Measurements from ENCODE around the gene TUBB. TPM values are rescaled to one million over a fixed set of nuclear protein-coding genes. Genes with fewer than 3 reads are reported as not detected.

Gene TUBB
- total and polyA plus RNA-seq, 10 donors, result 109 to 344 (median 243) TPM

GRCh38 chr6:30676660-30677285, 43.4 kb upstream of the TUBB start:
- H3K4me1 ChIP-seq, result peaks cover 39 to 78% (median 57%) of the 10 kb centered on the region in 6 donors
- no peak overlapping the region for H3K27ac ChIP-seq

GRCh38 chr6:30678964-30679726, 41.0 kb upstream of the TUBB start:
- Histone ChIP-seq H3K27me3 (replicated peaks in 1 of 7) (no peaks in the 10 kb centered on the region), H3K4me3 (peak overlapping the region in 7 of 8 donors; percentile 25 to 99 (median 95)), H3K27ac (peak overlapping the region; percentile 11 to 100 (median 98)), H3K9me3 (no peaks in the 10 kb centered on the region), H3K36me3 (peaks cover 7 to 66% (median 56%) of the 10 kb centered on the region in 6 donors), H3K4me1 (peaks cover 36 to 80% (median 57%) of the 10 kb centered on the region in 6 donors)
- intact Hi-C loops (cut with DNase I; ENCODE audit: low total_unique reads), result loop anchor here (10.0 kb wide), 1 partner anchor 194 kb away; the partner anchor contains the start of gene HLA-E
- peak; percentile 86 to 98 (median 97) for TF ChIP-seq CTCF (IDR thresholded peaks at IDR 0.05 in 8 of 11, conservative IDR thresholded peaks at IDR 0.05 in 3 of 11)
- TF ChIP-seq POLR2A (IDR thresholded peaks at IDR 0.05), result no peak
- peak; percentile 87 to 95 (median 89) for TF ChIP-seq POLR2AphosphoS5 (IDR thresholded peaks at IDR 0.05)
- WGBS, 5 donors, result 4 to 12% (median 7%) methylated on average over 14 to 31 of the region's 31 CpGs
- DNase-seq, result peak; percentile 98

More at GRCh38 chr6:30676660-30677285, 43.4 kb upstream of the TUBB start:
- WGBS, 5 donors, result 76 to 88% (median 87%) methylated on average over 10 of the region's 10 CpGs
- DNase-seq, result peak; percentile 41
- Histone ChIP-seq H3K4me3 (no peak overlapping the region), H3K36me3 (peaks cover 7 to 63% (median 56%) of the 10 kb centered on the region in 6 donors), H3K9me3 (no peaks in the 10 kb centered on the region), H3K27me3 (replicated peaks in 1 of 7) (no peaks in the 10 kb centered on the region)
- intact Hi-C loops (cut with DNase I; ENCODE audit: low total_unique reads), result loop anchor here (10.0 kb wide), 1 partner anchor 192 kb away; the partner anchor contains the start of gene HLA-E
- TF ChIP-seq POLR2AphosphoS5 (IDR thresholded peaks at IDR 0.05), result peak; percentile 24 to 50 (median 29)
- TF ChIP-seq CTCF (IDR thresholded peaks at IDR 0.05 in 8 of 11, conservative IDR thresholded peaks at IDR 0.05 in 3 of 11), result no peak

GRCh38 chr6:30679765-30680535, 40.2 kb upstream of the TUBB start:
- H3K27ac ChIP-seq, result peak overlapping the region; percentile 11 to 100 (median 98)
- H3K4me1 ChIP-seq, result peaks cover 36 to 84% (median 58%) of the 10 kb centered on the region in 6 donors
- H3K9me3 ChIP-seq, result no peaks in the 10 kb centered on the region
- peak overlapping the region in 7 of 8 donors; percentile 25 to 99 (median 95) for H3K4me3 ChIP-seq
- WGBS, 5 donors, result 42 to 59% (median 51%) methylated on average over 7 of the region's 7 CpGs
- no peak for TF ChIP-seq CTCF (IDR thresholded peaks at IDR 0.05 in 8 of 11, conservative IDR thresholded peaks at IDR 0.05 in 3 of 11)
- H3K36me3 ChIP-seq, result peaks cover 7 to 66% (median 56%) of the 10 kb centered on the region in 6 donors
- no peaks in the 10 kb centered on the region for H3K27me3 ChIP-seq (replicated peaks in 1 of 7)
- peak; percentile 58 for DNase-seq
- intact Hi-C loops (cut with DNase I; ENCODE audit: low total_unique reads), result loop anchor here (10.0 kb wide), 1 partner anchor 195 kb away; the partner anchor contains the start of gene HLA-E
